GM18951 (cell line): ENCODE measurements around the gene INAFM1.
"Not testable (repeated sequence)": the region's sequence is repeated elsewhere in the genome, so short reads cannot be mapped to it uniquely, and the experiment has no call there.

Source experiments
- POLR2A ChIP-seq: IDR thresholded peaks from 4 replicates; pipeline ENCODE4 v1.6.1; 2011; ENCODE audit warnings: mild to moderate bottlenecking; ENCODE audit not compliant: insufficient read length, insufficient read depth; ENCODE audit errors: extremely low read depth
- in situ Hi-C: fragments of 300-500 bp; cut with MboI; formaldehyde crosslinking; loops from one replicate; pipeline ENCODE4 v1.12.0; 2022; ENCODE audit warnings: low sequenced_read_pairs, mixed read lengths, inconsistent platforms; ENCODE audit not compliant: unreplicated experiment

Gene INAFM1

GRCh38 chr19:47284324-47284899 is 9.7 kb downstream of the INAFM1 start:
- no peak for TF ChIP-seq POLR2A
- in situ Hi-C loops, result no loop called here

- in situ Hi-C loops, result loop anchor here (5.0 kb wide), 1 partner anchor 91 kb away; no protein-coding TSS in a partner anchor
These were observed 21.4 kb downstream of the INAFM1 start for GRCh38 chr19:47296036-47296435.

GRCh38 chr19:47300867-47301266 is 26.2 kb downstream of the INAFM1 start:
- in situ Hi-C loops, result not testable (repeated sequence)

More at GRCh38 chr19:47296036-47296435, 21.4 kb downstream of the INAFM1 start:
- no peak for TF ChIP-seq POLR2A

- in situ Hi-C loops, result no loop called here
These were observed 27.6 kb downstream of the INAFM1 start for GRCh38 chr19:47302249-47302648.

GRCh38 chr19:47303966-47304365 is 29.3 kb downstream of the INAFM1 start:
- in situ Hi-C loops, result no loop called here
- TF ChIP-seq POLR2A, result no peak

More at GRCh38 chr19:47302249-47302648, 27.6 kb downstream of the INAFM1 start:
- no peak for TF ChIP-seq POLR2A

- no peak for TF ChIP-seq POLR2A
- in situ Hi-C loops, result no loop called here
These were observed 30.6 kb downstream of the INAFM1 start for GRCh38 chr19:47305309-47305751.

GRCh38 chr19:47306303-47306702 is 31.6 kb downstream of the INAFM1 start:
- TF ChIP-seq POLR2A, result no peak
- in situ Hi-C loops, result no loop called here

GRCh38 chr19:47309038-47309437 is 34.4 kb downstream of the INAFM1 start:
- in situ Hi-C loops, result no loop called here
- TF ChIP-seq POLR2A, result no peak

GRCh38 chr19:47309608-47310007 is 34.9 kb downstream of the INAFM1 start, which contains the start of gene C5AR1:
Gene C5AR1 (plus strand): TSS chr19:47309861. CDS start chr19:47309896, 35 bp downstream.
- in situ Hi-C loops, result no loop called here
- no peak for TF ChIP-seq POLR2A

GRCh38 chr19:47310323-47310722 is 35.6 kb downstream of the INAFM1 start:
- TF ChIP-seq POLR2A, result no peak
- in situ Hi-C loops, result no loop called here

- in situ Hi-C loops, result no loop called here
- TF ChIP-seq POLR2A, result no peak
These were observed 36.1 kb downstream of the INAFM1 start for GRCh38 chr19:47310819-47311218.

GRCh38 chr19:47312366-47313006 is 37.8 kb downstream of the INAFM1 start:
- in situ Hi-C loops, result no loop called here

GRCh38 chr19:47313754-47314295 is 39.1 kb downstream of the INAFM1 start:
- TF ChIP-seq POLR2A, result no peak
- in situ Hi-C loops, result no loop called here

More at GRCh38 chr19:47312366-47313006, 37.8 kb downstream of the INAFM1 start:
- TF ChIP-seq POLR2A, result no peak

- in situ Hi-C loops, result no loop called here
- no peak for TF ChIP-seq POLR2A
These were observed 40.6 kb downstream of the INAFM1 start for GRCh38 chr19:47315125-47315821.

- no peak for TF ChIP-seq POLR2A
- in situ Hi-C loops, result no loop called here
These were observed 41.8 kb downstream of the INAFM1 start for GRCh38 chr19:47316513-47316912.
